Measurements from ENCODE around the gene EMC7.

The EMC7 gene

DNA sequence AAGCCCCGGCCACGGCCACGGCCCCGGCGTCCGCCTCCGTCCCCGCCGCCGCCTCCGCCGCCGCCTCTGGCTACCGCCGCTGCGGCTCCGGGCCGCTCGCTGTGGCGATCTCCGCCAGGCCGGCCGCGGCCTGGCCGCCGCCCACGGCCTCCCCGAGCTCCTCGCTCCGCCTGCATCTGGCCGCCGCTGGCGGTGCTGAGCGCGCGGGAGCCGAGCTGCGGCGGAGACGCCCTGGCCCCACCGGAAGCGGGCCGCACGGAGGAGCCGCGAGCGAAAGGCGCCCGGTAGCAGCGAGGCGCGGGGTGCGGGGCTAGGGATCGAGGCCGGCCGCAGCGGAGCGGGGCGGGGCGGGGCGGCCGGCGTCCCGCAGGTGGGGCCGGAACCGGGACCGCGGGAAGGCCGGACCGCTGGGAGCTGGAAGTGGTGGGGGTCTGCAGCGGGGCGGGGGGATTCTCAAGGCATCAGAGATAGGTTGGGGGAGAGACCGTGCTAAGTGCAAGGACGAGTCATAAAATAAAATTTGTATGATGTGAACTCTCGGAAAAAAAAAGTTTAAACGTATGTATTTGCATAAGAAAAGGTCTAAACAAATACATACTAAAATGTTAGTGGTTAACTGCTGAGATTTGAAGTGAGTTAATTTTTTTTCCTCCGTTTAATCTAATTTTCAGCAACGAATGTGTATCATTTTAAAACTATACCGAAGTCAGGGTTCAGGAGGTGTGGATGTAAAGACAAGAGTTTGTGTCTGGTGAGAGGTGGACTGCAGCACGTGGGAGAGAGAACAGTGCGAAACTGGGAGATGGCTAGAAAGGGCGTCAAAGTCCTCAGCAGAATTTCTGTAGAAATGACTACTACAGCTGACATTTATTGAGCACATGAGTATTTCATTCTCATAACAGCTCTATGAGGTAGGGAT lies 62.5 kb downstream of the EMC7 start, which contains the start of gene AVEN:
Gene AVEN, minus strand, starts transcription at position 334 of the 919 bp plus-strand sequence. Its CDS starts 158 bp downstream, at position 176.
- DNase-seq (ENCODE audit: low read depth, low spot score), result no peak

DNA sequence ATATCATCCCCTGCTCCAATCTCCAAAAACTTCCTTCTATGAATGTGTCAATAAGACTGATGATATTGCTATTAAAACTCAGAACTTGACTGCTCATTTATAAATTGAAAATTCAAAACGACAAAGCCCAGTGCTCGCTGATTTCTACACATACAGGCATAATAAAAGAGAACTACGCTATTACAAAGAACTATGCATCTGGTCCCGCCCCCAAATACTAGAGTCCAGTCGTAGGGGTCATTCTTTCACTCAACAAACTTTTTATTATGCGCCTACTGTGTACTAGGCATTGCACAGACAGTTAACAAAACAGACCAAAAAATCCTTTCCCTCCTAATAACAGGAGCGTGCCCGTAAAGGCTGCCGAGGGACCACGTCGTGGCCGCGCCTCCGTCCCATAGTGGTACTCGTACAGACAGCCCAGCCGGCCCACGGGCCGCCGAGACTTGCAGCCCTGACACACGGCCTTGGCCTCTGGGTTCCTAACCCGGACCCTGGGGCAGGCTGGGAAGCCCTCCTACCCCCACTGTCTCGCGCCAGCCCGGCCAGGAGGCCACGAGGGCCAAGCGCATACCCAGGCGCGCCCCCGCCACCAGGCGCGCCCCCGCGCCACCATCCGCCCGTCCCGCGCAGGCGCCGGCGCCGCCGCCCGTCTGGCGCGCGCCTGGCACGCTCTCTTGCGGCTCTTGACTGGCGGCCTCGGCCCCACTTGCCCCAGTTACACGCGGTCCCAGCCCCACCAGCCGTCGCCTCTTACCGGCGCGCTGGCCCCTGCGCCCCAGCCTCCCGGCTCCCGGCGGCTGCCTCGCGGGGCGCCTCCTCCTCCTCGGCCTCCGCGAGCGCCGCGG lies 63.4 kb downstream of the EMC7 start:
- peak; percentile 84 for DNase-seq (ENCODE audit: low read depth, low spot score)

All from ELF-1 (cell line).